Smooth muscle cell (in vitro differentiated cells): Measurements from ENCODE around the gene GRIK3. TPM values are rescaled to one million over a fixed set of nuclear protein-coding genes. Genes with fewer than 3 reads are reported as not detected.

Source experiments
- DNase-seq: peaks from one replicate; lab custom pipeline; 2025; ENCODE audit not compliant: unreplicated experiment; lab: John Stamatoyannopoulos, UW
- H2AFZ ChIP-seq: fragments of 200-600 bp; sonication (generic); 2 replicates; pipeline ENCODE4 v1.6.0; 2016; ENCODE audit warnings: antibody characterized with exemption, low read depth, mild to moderate bottlenecking
- H3F3A ChIP-seq: fragments of 200-600 bp; sonication (generic); 2 replicates; pipeline ENCODE4 v1.6.0; 2017; ENCODE audit warnings: antibody characterized with exemption, low read depth
- H3K27ac ChIP-seq: fragments of 200-600 bp; sonication (generic); 2 replicates; pipeline ENCODE4 v1.5.1; 2016; ENCODE audit warnings: low read depth, mild to moderate bottlenecking
- H3K27me3 ChIP-seq: fragments of 200-600 bp; sonication (generic); 2 replicates; pipeline ENCODE4 v1.6.1; 2016; ENCODE audit warnings: low read depth, mild to moderate bottlenecking
- H3K36me3 ChIP-seq: fragments of 200-600 bp; sonication (generic); 2 replicates; pipeline ENCODE4 v1.5.1; 2016; ENCODE audit warnings: low read depth
- H3K4me1 ChIP-seq: fragments of 200-600 bp; sonication (generic); 2 replicates; pipeline ENCODE4 v1.5.1; 2016; ENCODE audit warnings: low read depth
- H3K4me2 ChIP-seq: fragments of 200-600 bp; sonication (generic); 2 replicates; pipeline ENCODE4 v1.6.0; 2016; ENCODE audit warnings: mild to moderate bottlenecking
- H3K4me3 ChIP-seq: fragments of 200-600 bp; sonication (generic); 2 replicates; pipeline ENCODE4 v1.5.1; 2016; ENCODE audit warnings: mild to moderate bottlenecking
- H3K79me2 ChIP-seq: fragments of 200-600 bp; sonication (generic); 2 replicates; pipeline ENCODE4 v1.6.0; 2016; ENCODE audit warnings: low read depth, mild to moderate bottlenecking
- H3K9ac ChIP-seq: fragments of 200-600 bp; sonication (generic); 2 replicates; pipeline ENCODE4 v1.6.0; 2016; ENCODE audit warnings: low read depth
- H3K9me3 ChIP-seq: fragments of 200-600 bp; sonication (generic); replicated peaks from 2 replicates; pipeline ENCODE4 v1.5.1; 2016; ENCODE audit warnings: low read depth
- H4K20me1 ChIP-seq: fragments of 200-600 bp; sonication (generic); 2 replicates; pipeline ENCODE4 v1.6.0; 2016; ENCODE audit warnings: low read depth
- CTCF ChIP-seq: fragments of 200-600 bp; sonication (generic); IDR thresholded peaks from 2 replicates; pipeline ENCODE4 v1.5.1; 2017; ENCODE audit warnings: borderline replicate concordance, mild to moderate bottlenecking, antibody characterized with exemption; ENCODE audit not compliant: insufficient read depth, poor library complexity, severe bottlenecking
- WGBS: methylation state at CpG from one replicate; pipeline ENCODE4 v1.1.7; 2016; ENCODE audit warnings: low lambda C conversion rate; 5-methylcytosine and 5-hydroxymethylcytosine counted together
- polyA plus RNA-seq: library from polyadenylated mRNA; unstranded; fragments of >200 nt; fragmentation: Nextera tagmentation; extraction: Ambion mirVana; gene quantifications from 2 replicates; pipeline ENCODE4 v1.2.1, GENCODE V29; 2016
- total RNA-seq: library from RNA; depleted of rRNA; stranded (reverse); fragments of >200 nt; gene quantifications from 2 replicates; pipeline ENCODE4 v1.2.3, GENCODE V29; 2014

Gene GRIK3
- total and polyA plus RNA-seq, 2 experiments from 2014 or later: 0.04 TPM; not detected in 1

- no peaks in the 10 kb centered on the region for H4K20me1 ChIP-seq
- no peak for DNase-seq
- 81% methylated on average over 11 of the region's 11 CpGs for WGBS
- no peak overlapping the region for H3K9ac ChIP-seq
- H3K9me3 ChIP-seq: no peaks in the 10 kb centered on the region
- H3K4me3 ChIP-seq: no peak overlapping the region
- no peak overlapping the region for H3K4me2 ChIP-seq
- no peaks in the 10 kb centered on the region for H3K4me1 ChIP-seq
- H3F3A ChIP-seq: no peaks in the 10 kb centered on the region
- H2AFZ ChIP-seq: no peak overlapping the region
- no peaks in the 10 kb centered on the region for H3K27me3 ChIP-seq
- H3K27ac ChIP-seq: no peak overlapping the region
- no peak for TF ChIP-seq CTCF
- H3K79me2 ChIP-seq: no peaks in the 10 kb centered on the region
- no peaks in the 10 kb centered on the region for H3K36me3 ChIP-seq
Observed at GRCh38 chr1:36965275-36966159, 68.8 kb downstream of the GRIK3 start.

GRCh38 chr1:36964830-36965229, 69.5 kb downstream of the GRIK3 start:
- no peaks in the 10 kb centered on the region for H3K4me1 ChIP-seq
- no peak overlapping the region for H3K4me2 ChIP-seq
- no peak for DNase-seq
- no peaks in the 10 kb centered on the region for H4K20me1 ChIP-seq
- no peak overlapping the region for H3K27ac ChIP-seq
- no peaks in the 10 kb centered on the region for H3K36me3 ChIP-seq
- H3K9me3 ChIP-seq: no peaks in the 10 kb centered on the region
- H3F3A ChIP-seq: no peaks in the 10 kb centered on the region
- WGBS: 82% methylated on average over 8 of the region's 8 CpGs
- H2AFZ ChIP-seq: no peak overlapping the region
- H3K27me3 ChIP-seq: no peaks in the 10 kb centered on the region
- no peaks in the 10 kb centered on the region for H3K79me2 ChIP-seq
- no peak for TF ChIP-seq CTCF
- H3K9ac ChIP-seq: no peak overlapping the region
- no peak overlapping the region for H3K4me3 ChIP-seq

- no peaks in the 10 kb centered on the region for H3K79me2 ChIP-seq
- no peak for DNase-seq
- H3F3A ChIP-seq: no peaks in the 10 kb centered on the region
- no peak overlapping the region for H3K4me2 ChIP-seq
- no peak for TF ChIP-seq CTCF
- 75% methylated on average over 11 of the region's 11 CpGs for WGBS
- no peaks in the 10 kb centered on the region for H3K4me1 ChIP-seq
- no peaks in the 10 kb centered on the region for H4K20me1 ChIP-seq
- H3K4me3 ChIP-seq: no peak overlapping the region
- no peaks in the 10 kb centered on the region for H3K36me3 ChIP-seq
- H3K9me3 ChIP-seq: no peaks in the 10 kb centered on the region
- H3K9ac ChIP-seq: no peak overlapping the region
- no peak overlapping the region for H3K27ac ChIP-seq
- H2AFZ ChIP-seq: no peak overlapping the region
- no peaks in the 10 kb centered on the region for H3K27me3 ChIP-seq
Observed at GRCh38 chr1:36963006-36963405, 71.3 kb downstream of the GRIK3 start.

DNA sequence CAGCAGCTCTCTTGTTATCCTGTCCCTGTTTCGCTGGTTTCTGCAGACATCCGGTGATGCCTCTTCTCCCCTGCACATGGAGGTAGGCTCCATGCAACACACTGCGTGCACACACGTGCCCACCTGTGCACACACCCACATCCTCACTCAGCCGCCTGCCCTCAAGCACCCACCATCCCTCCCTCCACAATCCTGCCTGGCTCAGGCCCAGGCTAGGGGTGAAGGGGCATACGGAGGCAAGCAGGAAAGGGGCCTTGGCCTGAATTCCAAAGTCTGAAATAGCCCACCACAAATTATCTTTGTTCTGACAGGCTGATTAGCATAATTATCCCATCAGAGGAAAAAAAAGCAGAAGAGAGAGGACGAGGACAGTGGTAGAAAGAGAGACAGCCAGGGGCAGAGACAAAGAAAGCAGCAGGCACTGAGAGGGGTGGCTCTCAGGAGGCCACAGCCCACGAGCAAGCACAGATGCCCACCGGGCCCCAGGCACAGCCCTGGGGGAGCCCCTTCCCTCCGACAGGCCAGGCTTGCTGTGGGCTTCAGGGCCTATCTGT, 73.2 kb downstream of the GRIK3 start:
- Histone ChIP-seq H3K79me2 (no peaks in the 10 kb centered on the region), H3K4me3 (no peak overlapping the region), H3K9ac (no peak overlapping the region), H2AFZ (no peak overlapping the region), H3K27me3 (no peaks in the 10 kb centered on the region), H3K36me3 (no peaks in the 10 kb centered on the region), H3K27ac (no peak overlapping the region), H3K4me1 (no peaks in the 10 kb centered on the region), H4K20me1 (no peaks in the 10 kb centered on the region), H3K9me3 (no peaks in the 10 kb centered on the region), H3K4me2 (no peak overlapping the region), H3F3A (no peaks in the 10 kb centered on the region)
- no peak for TF ChIP-seq CTCF
- WGBS: 84% methylated on average over 10 of the region's 10 CpGs
- no peak for DNase-seq
